Measurements from ENCODE around the gene ARHGEF17.

The ARHGEF17 gene

GRCh38 chr11:73265278-73265810, 42.7 kb upstream of the ARHGEF17 start:
- Mint-ChIP-seq H3K9me3 (peaks cover 6% of the 10 kb centered on the region), H3K27me3 (ENCODE audit: low read depth) (peaks cover 28% of the 10 kb centered on the region), H3K27ac (no peak overlapping the region)

GRCh38 chr11:73265853-73266645, 42.0 kb upstream of the ARHGEF17 start:
- TF ChIP-seq, protein P1, sequence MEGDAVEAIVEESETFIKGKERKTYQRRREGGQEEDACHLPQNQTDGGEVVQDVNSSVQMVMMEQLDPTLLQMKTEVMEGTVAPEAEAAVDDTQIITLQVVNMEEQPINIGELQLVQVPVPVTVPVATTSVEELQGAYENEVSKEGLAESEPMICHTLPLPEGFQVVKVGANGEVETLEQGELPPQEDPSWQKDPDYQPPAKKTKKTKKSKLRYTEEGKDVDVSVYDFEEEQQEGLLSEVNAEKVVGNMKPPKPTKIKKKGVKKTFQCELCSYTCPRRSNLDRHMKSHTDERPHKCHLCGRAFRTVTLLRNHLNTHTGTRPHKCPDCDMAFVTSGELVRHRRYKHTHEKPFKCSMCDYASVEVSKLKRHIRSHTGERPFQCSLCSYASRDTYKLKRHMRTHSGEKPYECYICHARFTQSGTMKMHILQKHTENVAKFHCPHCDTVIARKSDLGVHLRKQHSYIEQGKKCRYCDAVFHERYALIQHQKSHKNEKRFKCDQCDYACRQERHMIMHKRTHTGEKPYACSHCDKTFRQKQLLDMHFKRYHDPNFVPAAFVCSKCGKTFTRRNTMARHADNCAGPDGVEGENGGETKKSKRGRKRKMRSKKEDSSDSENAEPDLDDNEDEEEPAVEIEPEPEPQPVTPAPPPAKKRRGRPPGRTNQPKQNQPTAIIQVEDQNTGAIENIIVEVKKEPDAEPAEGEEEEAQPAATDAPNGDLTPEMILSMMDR (IDR thresholded peaks at IDR 0.05; ENCODE audit: unreplicated experiment in 3 of 3) = no peak
- peak overlapping the region in 2 of 3 experiments; percentile 20 to 37 for H3K27ac Mint-ChIP-seq

More at GRCh38 chr11:73265278-73265810, 42.7 kb upstream of the ARHGEF17 start:
- H3K36me3 Mint-ChIP-seq (ENCODE audit: low read depth) = no peaks in the 10 kb centered on the region
- peaks cover 20% of the 10 kb centered on the region for H3K4me1 Mint-ChIP-seq
- TF ChIP-seq, protein P1 (IDR thresholded peaks at IDR 0.05; ENCODE audit: unreplicated experiment in 3 of 3) = no peak
- no peak overlapping the region for H3K4me3 Mint-ChIP-seq

DNA sequence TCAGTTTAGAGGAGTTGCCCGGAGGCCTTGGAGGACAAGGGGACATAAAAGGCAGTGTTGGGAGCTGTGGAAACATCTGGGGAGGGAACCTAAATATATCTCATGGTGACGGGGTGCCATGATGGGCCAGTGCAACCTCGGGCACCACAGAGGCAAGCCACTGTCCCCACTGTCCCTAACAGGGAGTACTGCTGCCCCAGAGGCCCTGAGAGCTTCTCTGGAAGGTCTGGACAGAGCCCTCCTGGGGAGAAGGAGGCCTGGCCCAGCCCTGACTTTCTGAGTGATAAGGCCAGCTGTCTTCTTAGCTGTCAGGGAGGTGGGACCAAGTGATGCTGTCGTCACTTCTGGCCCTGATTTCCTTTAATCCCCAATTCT, 41.4 kb upstream of the ARHGEF17 start:
- Mint-ChIP-seq H3K9me3 (peaks cover 6% of the 10 kb centered on the region), H3K4me1 (peaks cover 29% of the 10 kb centered on the region), H3K27ac (peak overlapping the region in 1 of 3 experiments; percentile 37), H3K27me3 (ENCODE audit: low read depth) (peaks cover 28% of the 10 kb centered on the region), H3K4me3 (no peak overlapping the region), H3K36me3 (ENCODE audit: low read depth) (no peaks in the 10 kb centered on the region)
- TF ChIP-seq, protein P1 (IDR thresholded peaks at IDR 0.05; ENCODE audit: unreplicated experiment in 3 of 3) = no peak

More at GRCh38 chr11:73265853-73266645, 42.0 kb upstream of the ARHGEF17 start:
- H3K36me3 Mint-ChIP-seq (ENCODE audit: low read depth) = no peaks in the 10 kb centered on the region
- peaks cover 6% of the 10 kb centered on the region for H3K9me3 Mint-ChIP-seq
- no peak overlapping the region for H3K4me3 Mint-ChIP-seq
- peaks cover 25% of the 10 kb centered on the region for H3K4me1 Mint-ChIP-seq
- peaks cover 28% of the 10 kb centered on the region for H3K27me3 Mint-ChIP-seq (ENCODE audit: low read depth)

- Mint-ChIP-seq H3K27me3 (ENCODE audit: low read depth) (peaks cover 30% of the 10 kb centered on the region), H3K9me3 (peaks cover 3% of the 10 kb centered on the region), H3K4me1 (peaks cover 34% of the 10 kb centered on the region), H3K36me3 (ENCODE audit: low read depth) (no peaks in the 10 kb centered on the region), H3K27ac (peak overlapping the region in 1 of 3 experiments; percentile 21), H3K4me3 (no peak overlapping the region)
- TF ChIP-seq, protein P1 (IDR thresholded peaks at IDR 0.05; ENCODE audit: unreplicated experiment in 3 of 3) = no peak
These were observed 40.8 kb upstream of the ARHGEF17 start for GRCh38 chr11:73267122-73267846.

GRCh38 chr11:73267906-73268540, 40.1 kb upstream of the ARHGEF17 start:
- Mint-ChIP-seq H3K36me3 (ENCODE audit: low read depth) (no peaks in the 10 kb centered on the region), H3K9me3 (peaks cover 3% of the 10 kb centered on the region), H3K4me3 (no peak overlapping the region), H3K27me3 (ENCODE audit: low read depth) (peaks cover 33% of the 10 kb centered on the region), H3K27ac (no peak overlapping the region), H3K4me1 (peaks cover 39% of the 10 kb centered on the region)
- TF ChIP-seq, protein P1 (IDR thresholded peaks at IDR 0.05; ENCODE audit: unreplicated experiment in 3 of 3) = no peak

All from nephron (organoid).